Stimulated activated naive CD8-positive, alpha-beta T cell treated with anti-CD3 and anti-CD28 coated beads, Interleukin-15, Interleukin-2, amounts not matched to agents 100 ng/mL and 50 ng/mL, for 24 hours (primary cell): ENCODE results near the gene DGAT2.
"Not testable (repeated sequence)": the region's sequence is repeated elsewhere in the genome, so short reads cannot be mapped to it uniquely, and the experiment has no call there.

Experiments used
- H3K27ac Mint-ChIP-seq: one replicate; pipeline ENCODE4 v1.8.0; 2021; ENCODE audit warnings: mild to moderate bottlenecking, mixed read lengths
- H3K27me3 Mint-ChIP-seq: one replicate; pipeline ENCODE4 v1.8.0; 2021; ENCODE audit warnings: mixed read lengths
- H3K36me3 Mint-ChIP-seq: one replicate; pipeline ENCODE4 v1.8.0; 2021; ENCODE audit warnings: low read depth, mixed read lengths
- H3K4me1 Mint-ChIP-seq: one replicate; pipeline ENCODE4 v1.8.0; 2021; ENCODE audit warnings: low read depth, mixed read lengths
- H3K4me3 Mint-ChIP-seq: one replicate; pipeline ENCODE4 v1.8.0; 2021; ENCODE audit warnings: mild to moderate bottlenecking, mixed read lengths
- H3K9me3 Mint-ChIP-seq: one replicate; pipeline ENCODE4 v1.8.0; 2021; ENCODE audit warnings: mixed read lengths

Gene DGAT2

DNA sequence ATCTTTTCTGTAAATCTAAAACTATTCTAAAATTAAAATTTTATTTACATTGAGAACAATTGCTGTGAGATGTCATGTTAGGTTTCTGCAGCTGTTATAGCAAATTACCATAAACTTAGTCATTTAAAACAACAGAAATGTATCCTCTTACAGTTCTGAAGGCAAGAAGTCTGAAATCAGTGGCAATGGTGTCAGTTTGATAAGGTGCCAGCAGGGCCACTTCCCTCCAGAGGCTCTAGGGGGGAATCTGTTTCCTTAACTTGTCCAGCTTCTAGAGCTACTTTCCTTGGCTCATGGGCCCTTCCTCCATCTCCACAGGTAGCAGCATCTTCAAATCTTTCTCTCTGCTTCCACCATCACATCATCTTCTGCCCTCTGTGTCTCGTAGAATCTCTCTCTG is 27.9 kb upstream of the DGAT2 start:
- no peak overlapping the region for H3K4me3 Mint-ChIP-seq
- no peak overlapping the region for H3K27ac Mint-ChIP-seq
- H3K4me1 Mint-ChIP-seq: no peaks in the 10 kb centered on the region
- H3K36me3 Mint-ChIP-seq: no peaks in the 10 kb centered on the region
- H3K9me3 Mint-ChIP-seq: no peaks in the 10 kb centered on the region
- H3K27me3 Mint-ChIP-seq: peaks cover 20% of the 10 kb centered on the region

DNA sequence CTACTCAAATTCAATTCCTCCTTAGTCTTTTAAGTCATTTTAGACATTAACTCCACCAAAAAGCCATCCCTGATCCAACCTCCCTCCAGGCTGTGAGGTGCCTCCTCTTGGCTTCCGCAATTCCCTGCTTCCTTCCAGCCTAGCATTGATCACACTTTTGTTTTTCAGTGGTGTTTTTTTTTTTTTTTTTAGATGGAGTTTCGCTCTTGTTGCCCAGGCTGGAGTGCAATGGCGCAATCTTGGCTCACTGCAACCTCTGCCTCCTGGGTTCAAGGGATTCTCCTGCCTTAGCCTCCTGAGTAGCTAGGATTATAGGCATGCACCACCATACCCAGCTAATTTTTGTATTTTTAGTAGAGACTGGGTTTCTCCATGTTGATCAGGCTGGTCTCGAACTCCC is 25.4 kb upstream of the DGAT2 start:
- H3K9me3 Mint-ChIP-seq, H3K36me3 Mint-ChIP-seq, H3K27ac Mint-ChIP-seq, H3K4me1 Mint-ChIP-seq, H3K4me3 Mint-ChIP-seq: not testable (repeated sequence)
- peaks cover 19% of the 10 kb centered on the region for H3K27me3 Mint-ChIP-seq

DNA sequence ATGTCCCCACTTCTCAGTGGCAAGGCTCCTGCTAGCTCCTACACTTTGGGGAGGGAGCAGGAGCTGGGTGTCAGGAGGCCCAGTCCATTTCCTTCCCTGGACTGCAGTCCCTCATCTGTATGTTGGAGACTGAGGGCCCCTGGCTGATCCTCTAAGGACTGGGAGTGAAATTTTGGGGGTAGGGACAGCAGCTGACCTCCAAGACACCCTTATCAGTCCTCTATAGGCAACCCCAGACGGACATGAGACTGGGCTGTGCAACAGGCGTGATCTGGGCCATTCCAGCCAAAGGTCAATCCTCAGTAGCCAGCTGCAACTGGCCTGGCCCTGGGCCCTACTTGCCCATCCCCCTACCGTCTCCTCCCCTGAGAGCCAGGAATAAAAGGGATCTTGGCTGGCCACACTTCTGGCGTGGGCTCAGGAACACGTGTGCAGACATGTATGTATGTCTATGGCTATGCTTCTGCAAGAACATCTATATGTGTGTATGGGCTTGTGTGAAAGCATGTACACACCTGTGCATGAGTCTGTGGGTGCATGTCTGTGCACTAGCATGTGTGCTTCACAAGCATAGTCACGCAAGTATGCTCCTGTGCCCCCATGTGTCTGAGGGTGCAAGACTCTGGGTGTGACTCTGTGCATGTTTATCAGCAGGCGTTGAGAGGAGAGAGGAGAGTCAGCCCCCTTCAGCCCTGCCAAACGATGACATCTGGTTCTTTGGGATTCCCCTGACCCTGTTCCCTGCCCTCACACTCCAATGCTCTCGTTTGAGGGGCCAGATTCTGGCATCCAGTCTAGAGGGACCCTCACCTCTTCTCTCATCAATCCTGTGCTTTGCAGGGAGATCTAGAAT is 24.6 kb upstream of the DGAT2 start:
- no peaks in the 10 kb centered on the region for H3K4me1 Mint-ChIP-seq
- no peak overlapping the region for H3K4me3 Mint-ChIP-seq
- no peaks in the 10 kb centered on the region for H3K9me3 Mint-ChIP-seq
- peaks cover 19% of the 10 kb centered on the region for H3K27me3 Mint-ChIP-seq
- H3K36me3 Mint-ChIP-seq: no peaks in the 10 kb centered on the region
- H3K27ac Mint-ChIP-seq: no peak overlapping the region

DNA sequence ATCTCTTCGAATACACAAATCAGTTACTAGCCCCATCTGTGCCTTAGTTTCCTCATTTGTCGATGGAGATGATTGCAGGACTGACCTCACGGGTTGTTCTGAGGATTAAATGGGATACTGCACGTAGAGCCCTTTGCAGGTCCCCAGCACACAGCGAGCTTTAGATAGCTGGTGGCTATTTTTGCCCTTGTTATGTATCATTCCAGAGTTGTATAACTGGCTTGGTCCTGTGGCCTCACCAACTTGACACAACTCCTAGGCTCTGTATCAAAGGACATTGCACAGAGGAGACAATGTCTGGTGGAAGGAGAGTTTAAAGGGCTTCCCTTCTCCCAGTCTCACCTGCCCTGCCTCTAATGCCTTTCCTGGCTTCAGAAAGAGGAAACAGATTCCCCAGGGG is 22.8 kb upstream of the DGAT2 start:
- Mint-ChIP-seq H3K4me1 (no peaks in the 10 kb centered on the region), H3K27ac (no peak overlapping the region), H3K36me3 (no peaks in the 10 kb centered on the region), H3K9me3 (no peaks in the 10 kb centered on the region), H3K27me3 (peaks cover 17% of the 10 kb centered on the region), H3K4me3 (no peak overlapping the region)

DNA sequence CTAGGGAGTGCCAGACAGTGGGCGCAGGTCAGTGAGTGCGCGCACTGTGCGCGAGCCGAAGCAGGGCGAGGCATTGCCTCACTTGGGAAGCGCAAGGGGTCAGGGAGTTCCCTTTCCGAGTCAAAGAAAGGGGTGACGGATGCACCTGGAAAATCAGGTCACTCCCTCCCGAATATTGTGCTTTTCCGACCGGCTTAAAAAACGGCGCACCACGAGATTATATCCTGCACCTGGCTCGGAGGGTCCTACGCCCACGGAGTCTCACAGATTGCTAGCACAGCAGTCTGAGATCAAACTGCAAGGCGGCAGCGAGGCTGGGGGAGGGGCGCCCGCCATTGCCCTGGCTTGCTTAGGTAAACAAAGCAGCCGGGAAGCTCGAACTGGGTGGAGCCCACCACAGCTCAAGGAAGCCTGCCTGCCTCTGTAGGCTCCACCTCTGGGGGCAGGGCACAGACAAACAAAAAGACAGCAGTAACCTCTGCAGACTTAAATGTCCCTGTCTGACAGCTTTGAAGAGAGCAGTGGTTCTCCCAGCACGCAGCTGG is 19.8 kb upstream of the DGAT2 start:
- H3K4me3 Mint-ChIP-seq, H3K27ac Mint-ChIP-seq, H3K36me3 Mint-ChIP-seq, H3K4me1 Mint-ChIP-seq, H3K9me3 Mint-ChIP-seq: not testable (repeated sequence)
- H3K27me3 Mint-ChIP-seq: peaks cover 12% of the 10 kb centered on the region

DNA sequence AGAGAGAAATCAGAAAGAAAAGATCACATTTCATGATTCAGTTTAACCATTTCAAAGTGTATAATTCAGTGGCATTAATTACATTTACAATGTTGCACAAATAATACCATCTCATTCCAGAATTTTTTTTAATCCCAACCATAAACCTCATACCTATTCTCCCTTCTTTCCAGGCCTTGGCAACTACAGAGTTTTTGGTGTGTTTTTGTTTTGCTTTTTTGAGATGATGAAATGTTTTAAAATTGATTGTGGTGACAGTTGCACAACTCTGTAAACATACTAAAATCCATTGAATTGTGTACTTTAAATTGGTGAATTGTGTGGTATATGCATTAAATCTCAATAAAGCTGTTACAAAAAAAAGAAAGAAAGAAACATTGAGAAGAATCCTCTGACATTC is 13.6 kb upstream of the DGAT2 start:
- H3K27ac Mint-ChIP-seq, H3K27me3 Mint-ChIP-seq, H3K36me3 Mint-ChIP-seq, H3K9me3 Mint-ChIP-seq, H3K4me1 Mint-ChIP-seq, H3K4me3 Mint-ChIP-seq: not testable (repeated sequence)

DNA sequence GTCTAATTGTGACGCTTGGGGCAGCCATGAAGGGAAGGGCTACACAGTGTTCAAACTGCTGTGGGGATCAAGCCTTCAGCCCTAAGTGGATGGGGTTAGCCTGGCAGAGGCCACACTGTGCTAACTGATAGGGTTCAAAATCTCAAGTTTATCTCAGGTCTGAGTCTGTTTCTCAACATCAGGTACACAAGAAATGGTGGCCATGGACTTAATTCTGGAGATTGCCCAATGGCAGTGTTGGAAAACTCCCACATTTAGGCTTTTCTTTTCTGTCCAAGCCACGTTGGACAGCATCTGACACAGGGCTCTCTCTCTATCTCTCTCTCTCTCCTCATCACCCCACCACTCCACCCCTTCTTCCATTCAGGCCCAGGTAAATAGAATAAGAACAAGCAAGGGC is 10.9 kb upstream of the DGAT2 start:
- peaks cover 3% of the 10 kb centered on the region for H3K27me3 Mint-ChIP-seq
- H3K4me1 Mint-ChIP-seq: no peaks in the 10 kb centered on the region
- H3K36me3 Mint-ChIP-seq: no peaks in the 10 kb centered on the region
- no peaks in the 10 kb centered on the region for H3K9me3 Mint-ChIP-seq
- H3K4me3 Mint-ChIP-seq: no peak overlapping the region
- no peak overlapping the region for H3K27ac Mint-ChIP-seq

DNA sequence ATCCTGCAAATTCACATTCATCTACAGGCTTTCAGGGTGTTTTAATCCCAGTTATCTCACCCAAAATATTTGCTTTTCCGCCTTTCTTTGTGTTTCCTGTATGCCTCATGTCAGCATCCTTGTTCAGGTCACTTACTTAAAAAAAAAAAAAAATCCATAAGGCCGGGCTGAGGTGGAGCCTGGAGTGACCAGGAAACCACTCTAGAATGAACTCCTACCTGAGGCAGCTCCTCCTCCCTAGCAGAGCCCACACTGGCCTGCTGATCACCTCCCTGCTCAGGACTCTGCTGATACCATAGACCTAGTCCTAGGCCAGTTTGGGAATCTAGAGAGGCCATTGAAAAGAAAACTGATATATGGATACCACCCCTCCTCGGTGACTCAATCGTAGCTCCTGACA is 8.7 kb upstream of the DGAT2 start:
- no peaks in the 10 kb centered on the region for H3K4me1 Mint-ChIP-seq
- H3K27ac Mint-ChIP-seq: no peak overlapping the region
- no peaks in the 10 kb centered on the region for H3K36me3 Mint-ChIP-seq
- H3K9me3 Mint-ChIP-seq: no peaks in the 10 kb centered on the region
- H3K27me3 Mint-ChIP-seq: peaks cover 3% of the 10 kb centered on the region
- no peak overlapping the region for H3K4me3 Mint-ChIP-seq

DNA sequence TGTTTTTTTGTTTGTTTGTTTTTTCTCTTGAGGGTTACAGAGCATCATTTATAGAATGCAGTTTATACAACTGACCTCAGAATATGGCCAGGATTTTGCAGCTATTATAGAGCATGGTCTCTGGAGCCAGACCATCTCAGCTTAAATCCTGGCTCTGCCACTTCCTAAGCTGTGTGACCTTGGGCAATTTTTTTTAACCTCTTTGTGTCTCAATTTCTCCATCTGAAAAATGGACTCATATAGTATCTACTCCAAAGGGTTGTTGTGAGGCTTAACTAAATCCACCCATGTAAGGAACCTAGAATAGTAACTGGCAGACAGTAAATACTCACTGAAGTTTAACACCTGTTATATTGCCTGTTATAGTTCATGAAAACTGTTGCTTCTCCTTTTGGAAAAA is 8.3 kb upstream of the DGAT2 start:
- H3K27ac Mint-ChIP-seq: no peak overlapping the region
- no peak overlapping the region for H3K4me3 Mint-ChIP-seq
- H3K36me3 Mint-ChIP-seq: no peaks in the 10 kb centered on the region
- H3K9me3 Mint-ChIP-seq: no peaks in the 10 kb centered on the region
- H3K4me1 Mint-ChIP-seq: no peaks in the 10 kb centered on the region
- H3K27me3 Mint-ChIP-seq: peaks cover 3% of the 10 kb centered on the region

DNA sequence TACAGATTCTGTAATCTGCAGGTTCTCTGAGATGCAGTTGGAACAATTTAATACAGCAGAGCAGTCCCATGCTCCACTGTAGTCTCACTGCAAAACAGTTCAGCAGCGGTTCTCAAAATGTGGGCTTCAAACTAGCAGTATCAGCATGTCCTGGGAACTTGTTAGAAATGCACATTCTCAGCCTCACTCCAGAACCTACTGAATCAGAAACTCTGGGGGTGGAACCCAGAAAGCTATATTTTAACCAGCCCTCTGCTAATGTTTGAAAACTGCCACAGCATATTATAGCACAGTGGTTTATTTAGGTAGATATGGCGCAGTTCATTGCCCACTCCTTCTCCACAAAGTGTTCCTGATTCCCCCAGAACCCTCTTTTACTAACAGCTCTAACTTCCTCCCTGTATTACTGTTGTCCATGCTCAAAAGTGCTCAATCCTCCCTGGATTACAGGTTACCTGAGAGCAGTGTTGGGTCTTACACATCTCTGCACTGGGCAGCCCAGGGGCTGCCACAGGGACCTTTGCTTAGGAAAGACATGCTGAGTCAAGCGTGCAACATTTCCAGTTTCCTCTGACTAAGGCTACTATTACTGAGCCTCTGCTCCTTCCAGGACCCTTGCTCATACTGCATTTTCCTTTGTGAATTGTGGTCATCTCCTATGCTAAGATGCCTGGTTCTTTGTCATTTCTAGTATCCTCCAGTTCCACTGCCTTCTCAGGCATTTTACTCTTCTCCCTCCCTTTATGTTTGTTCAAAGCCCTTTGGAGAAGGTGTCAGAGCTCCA is 7.7 kb upstream of the DGAT2 start:
- Mint-ChIP-seq H3K4me3 (no peak overlapping the region), H3K4me1 (no peaks in the 10 kb centered on the region), H3K36me3 (no peaks in the 10 kb centered on the region), H3K27ac (no peak overlapping the region), H3K27me3 (peaks cover 3% of the 10 kb centered on the region), H3K9me3 (no peaks in the 10 kb centered on the region)

DNA sequence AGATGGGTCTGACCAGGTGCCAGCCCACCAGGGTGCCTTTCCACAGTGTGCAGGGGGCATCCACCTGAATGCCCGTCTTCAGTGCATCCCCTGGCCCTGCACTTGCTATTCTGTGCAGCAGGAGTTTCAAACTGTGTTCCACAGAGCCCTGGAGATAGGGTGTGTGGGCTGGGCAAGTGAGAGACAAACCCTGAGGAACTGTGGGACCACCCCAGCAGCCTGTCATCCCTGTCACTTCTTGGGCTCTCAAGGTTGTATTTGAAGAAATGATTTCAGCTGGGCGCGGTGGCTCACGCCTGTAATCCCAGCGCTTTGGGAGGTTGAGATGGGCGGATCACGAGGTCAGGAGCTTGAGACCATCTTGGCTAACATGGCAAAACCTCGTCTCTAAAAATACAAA is 6.4 kb upstream of the DGAT2 start:
- Mint-ChIP-seq H3K9me3 (no peaks in the 10 kb centered on the region), H3K27me3 (peaks cover 1% of the 10 kb centered on the region), H3K27ac (no peak overlapping the region), H3K4me3 (no peak overlapping the region), H3K36me3 (no peaks in the 10 kb centered on the region), H3K4me1 (peaks cover 9% of the 10 kb centered on the region)

DNA sequence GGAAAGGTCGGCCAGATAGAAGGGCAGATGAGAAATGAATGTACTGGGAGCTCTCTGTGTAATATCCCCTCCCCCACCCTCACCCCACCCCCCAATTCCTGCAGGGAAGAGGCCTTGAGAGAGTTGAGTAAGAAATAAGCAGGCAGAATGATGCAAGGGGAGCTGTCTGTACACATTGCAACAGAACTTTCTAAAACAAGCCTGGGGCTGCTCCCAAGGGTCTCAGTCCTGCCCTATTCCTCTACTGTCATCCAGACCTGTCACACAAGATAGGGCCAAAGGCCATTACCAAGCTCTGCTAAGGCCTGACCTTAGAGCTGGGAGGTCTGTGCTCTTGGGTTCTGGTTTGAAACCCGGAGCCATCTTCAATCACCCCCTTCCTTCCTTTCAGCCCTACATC is 5.7 kb upstream of the DGAT2 start:
- peaks cover 6% of the 10 kb centered on the region for H3K27me3 Mint-ChIP-seq
- H3K27ac Mint-ChIP-seq: no peak overlapping the region
- H3K9me3 Mint-ChIP-seq: no peaks in the 10 kb centered on the region
- peaks cover 17% of the 10 kb centered on the region for H3K4me1 Mint-ChIP-seq
- no peaks in the 10 kb centered on the region for H3K36me3 Mint-ChIP-seq
- no peak overlapping the region for H3K4me3 Mint-ChIP-seq

DNA sequence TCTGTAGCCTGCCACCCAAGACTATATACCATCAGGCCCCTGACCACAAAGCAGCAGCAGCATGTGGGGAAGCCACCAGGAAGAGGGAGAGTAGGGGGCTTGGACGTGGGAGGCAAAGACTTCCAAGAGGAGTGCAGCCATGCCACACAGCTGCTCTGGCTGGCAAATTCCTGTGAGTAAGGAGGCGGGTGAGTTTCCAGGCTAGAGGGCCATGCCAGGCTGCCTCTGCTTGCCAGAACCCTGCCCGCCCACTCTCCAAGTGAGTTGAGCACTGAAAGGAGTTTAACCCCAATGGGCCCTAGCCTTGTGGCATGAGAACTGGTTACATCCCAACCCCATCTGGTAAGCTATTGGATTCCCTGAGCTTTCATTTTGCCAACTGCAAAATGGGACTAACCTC is 4.7 kb upstream of the DGAT2 start:
- Mint-ChIP-seq H3K27me3 (peaks cover 6% of the 10 kb centered on the region), H3K9me3 (no peaks in the 10 kb centered on the region), H3K36me3 (no peaks in the 10 kb centered on the region), H3K4me1 (peaks cover 22% of the 10 kb centered on the region), H3K27ac (no peak overlapping the region), H3K4me3 (no peak overlapping the region)

DNA sequence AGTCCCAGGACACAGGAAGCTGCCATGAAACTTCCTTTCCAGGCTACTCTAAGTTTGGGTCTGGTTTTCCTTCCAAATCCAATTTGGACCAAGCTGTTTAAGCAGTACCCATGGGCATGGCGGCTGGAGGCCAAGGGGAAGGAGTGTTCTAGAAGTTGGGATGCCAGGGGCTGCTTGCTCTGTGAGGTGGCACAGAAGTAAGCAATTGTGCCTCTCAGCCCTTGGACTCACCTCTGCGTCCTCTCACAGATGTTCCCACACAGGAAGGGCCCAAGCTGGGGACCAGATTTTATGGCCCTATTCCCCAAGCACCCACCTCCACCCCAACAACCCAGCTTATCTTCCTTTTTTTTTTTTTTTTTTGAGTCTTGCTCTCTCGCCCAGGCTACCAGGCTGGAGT is 3.5 kb upstream of the DGAT2 start:
- H3K27ac Mint-ChIP-seq: no peak overlapping the region
- peaks cover 33% of the 10 kb centered on the region for H3K4me1 Mint-ChIP-seq
- H3K36me3 Mint-ChIP-seq: no peaks in the 10 kb centered on the region
- peaks cover 18% of the 10 kb centered on the region for H3K27me3 Mint-ChIP-seq
- H3K4me3 Mint-ChIP-seq: no peak overlapping the region
- H3K9me3 Mint-ChIP-seq: no peaks in the 10 kb centered on the region

DNA sequence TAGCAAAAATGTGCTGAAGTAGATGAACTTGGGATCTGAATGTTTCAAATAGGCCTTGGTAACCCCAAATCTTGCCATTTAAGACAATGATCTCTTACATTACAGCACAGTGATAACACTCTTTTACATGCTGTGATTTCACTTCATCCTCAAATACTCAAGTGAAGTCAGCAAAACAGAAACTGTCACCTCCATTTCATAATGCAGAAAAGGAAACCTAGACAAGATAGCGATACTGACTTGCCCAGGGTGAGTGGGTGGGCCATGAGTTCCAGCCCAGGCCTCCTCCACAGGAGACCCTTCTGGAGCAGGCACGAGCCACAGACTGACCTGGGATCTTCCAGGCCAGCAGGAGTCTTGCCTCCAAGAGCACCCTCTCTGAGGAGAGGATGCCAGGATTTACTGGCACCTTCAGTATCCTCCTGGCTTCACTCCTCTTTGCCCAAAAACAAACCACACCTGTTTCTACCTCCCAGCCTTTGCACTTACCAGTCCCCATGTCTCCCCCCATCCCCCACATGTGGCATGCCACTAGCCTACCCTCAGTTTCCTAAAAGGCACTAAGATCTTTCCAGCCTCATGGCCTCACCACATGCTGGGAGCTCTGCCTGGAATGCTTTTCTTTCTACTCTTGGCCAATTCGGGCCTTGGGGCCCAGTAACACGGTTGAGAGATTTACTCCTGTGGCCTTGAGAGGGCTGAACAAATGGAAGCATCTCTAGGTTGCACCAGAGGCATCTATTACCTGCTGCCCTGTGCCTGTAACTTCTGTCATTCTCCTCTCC is 1.9 kb upstream of the DGAT2 start:
- H3K4me3 Mint-ChIP-seq: no peak overlapping the region
- no peaks in the 10 kb centered on the region for H3K36me3 Mint-ChIP-seq
- H3K4me1 Mint-ChIP-seq: peaks cover 34% of the 10 kb centered on the region
- peaks cover 24% of the 10 kb centered on the region for H3K27me3 Mint-ChIP-seq
- H3K27ac Mint-ChIP-seq: no peak overlapping the region
- no peaks in the 10 kb centered on the region for H3K9me3 Mint-ChIP-seq
